Amygdala (tissue), 56 donors: ENCODE results near the gene STIMATE.

Source experiments
- DNase-seq, 56 donors: peaks; one replicate each; lab custom pipeline; 2025; lab: John Stamatoyannopoulos, UW

Gene STIMATE

DNA sequence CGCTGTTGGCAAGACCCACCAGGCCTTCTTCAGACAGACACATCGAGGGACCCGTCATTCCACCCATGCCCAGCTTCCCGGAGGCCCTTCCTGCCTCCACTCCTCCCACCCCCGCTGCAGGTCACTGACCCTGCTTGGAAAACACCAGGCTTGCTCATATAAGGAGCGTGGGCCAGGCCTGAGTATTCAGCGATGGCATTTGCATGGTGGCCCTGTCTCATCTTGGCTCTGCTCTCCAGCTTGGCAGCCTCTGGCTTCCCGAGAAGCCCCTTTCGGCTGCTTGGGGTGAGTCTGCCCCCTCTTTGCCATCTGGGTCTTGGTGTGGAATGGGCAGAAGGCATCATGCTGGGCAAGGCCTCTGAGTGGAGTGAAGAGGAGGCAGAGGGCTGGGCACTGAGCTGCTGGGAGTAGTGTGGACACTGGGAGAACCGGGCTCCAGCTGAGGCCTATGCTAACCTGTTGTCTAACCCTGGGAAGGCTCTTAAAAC lies 102.7 kb downstream of the STIMATE start, which contains the start of gene ITIH3:
Gene ITIH3, plus strand, starts transcription at position 185 of the 488 bp plus-strand sequence. Its CDS starts 8 bp downstream, at position 193.
- DNase-seq: no peak

DNA sequence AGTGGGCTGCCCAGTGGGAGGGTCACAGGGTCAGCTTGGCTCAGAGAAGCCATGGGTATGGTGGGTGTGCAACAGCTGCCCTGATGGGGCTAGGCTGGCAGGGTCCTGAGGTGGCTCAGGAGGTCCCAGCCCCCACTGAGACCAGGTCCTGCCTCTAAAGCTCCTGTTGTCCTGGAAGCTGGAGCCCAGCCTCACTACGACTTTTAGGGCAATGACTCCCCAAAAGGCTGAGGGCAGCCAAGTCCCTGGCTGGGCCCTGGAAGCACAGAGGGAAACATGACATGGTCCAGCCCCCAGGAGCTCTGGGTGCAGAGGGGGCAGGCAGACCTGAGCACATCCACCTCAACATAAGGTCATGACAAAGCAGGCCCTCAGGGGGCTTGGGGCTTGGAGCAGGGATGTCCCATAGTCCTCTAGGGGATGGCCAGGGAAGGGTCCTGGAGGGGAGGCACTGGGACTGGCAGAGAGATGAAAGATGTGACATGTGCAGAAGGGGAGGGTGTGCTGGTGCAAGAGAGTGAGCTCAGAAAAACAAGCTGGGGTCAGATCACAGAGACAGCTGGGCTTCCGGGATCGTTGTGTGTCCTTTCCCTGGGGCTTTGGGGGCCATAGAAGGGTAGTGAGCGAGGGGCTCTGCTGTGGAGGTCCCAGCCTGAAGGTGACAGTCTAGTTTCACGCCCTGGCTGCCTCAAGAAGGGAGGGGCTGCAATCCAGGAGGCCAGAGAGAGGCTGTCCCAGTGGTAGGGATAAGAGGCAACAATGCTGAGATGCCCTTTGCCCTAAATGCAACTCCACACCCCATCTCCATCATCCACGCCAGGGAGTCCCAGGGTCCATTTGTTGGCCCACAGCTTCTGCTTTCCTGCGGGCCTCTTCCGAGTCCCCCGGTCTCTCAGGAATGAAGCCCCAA lies 103.4 kb downstream of the STIMATE start:
- DNase-seq: no peak

- no peak for DNase-seq
Observed at GRCh38 chr3:52792961-52793695, 104.2 kb downstream of the STIMATE start.

GRCh38 chr3:52792413-52792812 lies 104.9 kb downstream of the STIMATE start:
- no peak for DNase-seq

DNA sequence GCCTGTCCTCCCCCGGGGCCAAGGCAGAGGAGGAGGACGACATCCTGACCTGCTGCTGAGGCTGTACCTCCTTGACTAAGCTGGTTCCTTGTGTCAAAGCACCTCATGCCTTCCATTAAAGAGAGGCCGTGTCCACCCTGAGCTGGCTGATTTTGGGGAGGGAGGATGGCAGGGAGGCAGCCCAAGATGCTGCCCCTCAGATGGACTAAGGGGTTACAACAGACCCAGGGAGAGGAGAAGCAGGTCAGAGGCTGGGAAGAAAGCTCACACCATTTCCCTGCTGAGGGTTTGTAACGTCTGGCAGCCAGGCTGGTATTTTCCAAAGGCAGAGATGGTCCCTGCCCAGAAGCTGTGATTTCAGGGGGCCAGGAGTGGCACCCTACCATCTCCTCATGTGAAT lies 105.4 kb downstream of the STIMATE start:
- no peak for DNase-seq

- no peak for DNase-seq
Observed at GRCh38 chr3:52791366-52791765, 106.0 kb downstream of the STIMATE start.

DNA sequence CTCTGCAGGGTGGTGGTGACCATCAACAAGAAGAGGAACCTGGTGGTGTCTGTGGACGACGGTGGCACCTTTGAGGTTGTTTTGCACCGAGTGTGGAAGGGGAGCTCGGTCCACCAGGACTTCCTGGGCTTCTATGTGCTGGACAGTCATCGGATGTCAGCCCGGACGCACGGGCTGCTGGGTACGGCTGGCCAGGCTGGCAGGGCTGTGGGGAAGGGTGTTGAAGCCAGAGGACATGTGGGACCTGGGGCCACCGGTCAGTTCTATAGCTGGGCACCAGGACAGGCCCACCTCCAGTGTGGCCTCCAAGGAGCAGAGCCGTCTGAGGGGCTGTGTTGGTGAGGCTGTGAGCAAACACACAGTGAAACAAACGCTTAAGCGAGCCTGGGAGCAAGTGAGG lies 106.6 kb downstream of the STIMATE start:
- DNase-seq: no peak

GRCh38 chr3:52790337-52790736 lies 107.0 kb downstream of the STIMATE start:
- DNase-seq: no peak

DNA sequence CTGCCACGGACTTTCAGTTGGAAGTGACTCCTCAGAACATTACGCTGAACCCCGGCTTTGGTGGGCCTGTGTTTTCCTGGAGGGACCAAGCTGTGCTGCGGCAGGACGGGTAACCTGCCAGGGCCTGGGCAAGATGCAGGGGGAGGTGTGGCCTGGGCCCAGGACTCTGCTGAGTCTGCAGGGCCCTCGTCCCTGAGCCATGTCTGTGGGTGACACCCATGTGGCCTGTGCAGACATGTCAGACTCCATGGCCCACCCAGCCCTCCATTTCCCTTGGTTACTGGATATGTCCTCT lies 107.7 kb downstream of the STIMATE start:
- no peak for DNase-seq

DNA sequence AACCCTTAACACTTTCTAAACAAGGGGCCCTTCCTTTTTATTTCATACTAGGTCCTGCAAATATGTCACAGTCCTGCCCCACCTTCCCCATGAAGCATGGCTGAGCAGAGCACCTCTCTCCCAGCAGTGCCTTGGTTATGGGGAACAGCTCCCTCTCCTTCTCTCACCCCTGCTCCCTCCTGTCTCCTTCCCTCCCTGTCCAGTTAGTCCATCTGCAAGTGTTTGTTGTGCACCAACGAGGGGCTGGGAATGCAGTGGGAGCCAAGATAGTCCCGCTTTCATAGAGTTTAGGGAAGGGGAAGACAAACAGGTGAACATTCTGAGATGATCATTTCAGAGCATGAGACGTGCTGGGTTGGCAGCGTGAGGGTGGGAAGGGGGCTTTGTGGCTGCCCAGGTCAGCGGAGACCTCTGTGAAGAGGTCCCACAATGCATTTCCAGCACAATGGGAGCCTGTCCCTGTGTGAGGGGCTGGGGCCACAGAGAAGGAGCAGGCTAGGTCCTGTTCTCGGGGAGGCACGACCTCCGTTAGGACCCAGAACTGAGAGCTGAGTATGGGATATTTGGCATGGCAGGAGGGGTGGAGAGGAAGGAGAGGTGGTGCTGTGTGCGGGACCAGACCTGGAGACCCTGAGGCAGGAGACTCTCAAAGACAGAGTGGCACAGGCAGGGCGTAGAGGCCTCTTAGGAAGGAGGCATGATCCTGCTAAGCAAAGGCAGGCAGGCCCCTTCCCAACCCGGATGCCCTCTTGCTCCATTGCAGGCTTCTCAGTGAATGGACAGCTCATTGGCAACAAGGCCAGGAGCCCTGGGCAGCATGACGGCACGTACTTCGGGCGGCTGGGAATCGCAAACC lies 108.2 kb downstream of the STIMATE start:
- no peak for DNase-seq

DNA sequence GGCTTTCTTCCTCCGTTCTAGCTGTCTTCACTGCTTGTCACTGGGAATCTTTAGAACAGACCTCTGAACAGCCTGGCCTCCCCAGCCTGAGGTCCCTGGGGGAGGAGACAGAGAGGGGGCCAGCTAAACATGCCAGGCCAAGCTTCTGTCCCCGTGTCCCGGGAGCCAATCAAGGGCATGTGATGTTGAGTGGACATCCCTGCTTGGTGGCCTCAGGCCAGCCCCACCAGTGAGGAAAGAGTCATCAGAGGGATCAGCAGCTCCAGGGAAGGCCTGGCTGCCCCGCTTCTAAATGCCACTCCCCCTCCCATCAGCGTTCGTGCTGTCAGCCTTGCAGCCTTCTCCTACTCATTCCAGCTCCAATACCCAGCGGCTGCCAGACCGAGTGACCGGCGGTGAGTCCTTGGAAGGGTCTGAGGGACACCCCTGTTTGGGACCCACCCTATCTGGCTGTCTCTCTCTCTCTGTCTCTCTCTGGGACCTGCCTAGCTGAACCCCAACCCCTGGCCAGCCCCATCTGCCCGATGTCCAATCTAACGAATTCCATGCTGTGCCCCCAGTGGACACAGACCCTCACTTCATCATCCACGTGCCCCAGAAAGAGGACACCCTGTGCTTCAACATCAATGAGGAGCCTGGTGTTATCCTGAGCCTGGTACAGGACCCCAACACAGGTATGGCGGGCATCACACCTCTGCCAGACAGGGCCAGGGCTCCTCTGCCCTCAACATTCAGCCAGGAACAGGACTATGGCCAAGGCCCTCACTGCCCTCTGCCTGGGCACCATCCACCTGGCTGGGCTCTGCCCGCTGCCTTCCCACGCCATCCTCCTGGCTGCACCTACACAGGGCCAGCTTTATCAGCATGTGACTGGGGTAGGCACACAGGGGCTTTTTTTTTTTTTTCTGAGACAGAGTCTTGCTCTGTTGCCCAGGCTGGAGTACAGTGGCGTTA lies 109.4 kb downstream of the STIMATE start:
- DNase-seq: no peak

DNA sequence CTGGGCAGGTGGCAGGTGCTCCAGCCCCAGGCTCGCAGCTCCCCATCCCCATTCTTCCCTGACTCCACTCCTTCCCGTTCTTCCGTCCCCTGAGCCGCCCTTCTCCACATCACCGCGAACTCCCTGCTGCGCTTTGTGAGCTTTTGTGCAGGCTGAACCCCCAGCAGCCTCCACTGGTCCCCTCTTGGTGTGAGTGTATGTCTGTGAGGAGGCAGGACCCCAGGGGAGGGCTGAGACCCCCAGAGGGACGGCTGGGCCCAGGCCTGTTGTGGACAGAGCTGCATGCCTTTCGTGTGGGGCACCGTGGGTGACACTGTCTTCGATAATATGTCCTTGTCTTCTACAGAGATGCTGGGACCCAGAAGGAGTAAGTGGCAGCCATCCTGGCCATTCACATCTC lies 110.1 kb downstream of the STIMATE start:
- no peak for DNase-seq
